ENCODE data around the gene YJEFN3. TPM values are rescaled to one million over a fixed set of nuclear protein-coding genes. Genes with fewer than 3 reads are reported as not detected.

YJEFN3 gene
- total RNA-seq, 1 experiment from 2014 or later, result 16.6 TPM

GRCh38 chr19:19544954-19545591 is 16.4 kb downstream of the YJEFN3 start:
- no peak overlapping the region for H3K4ac ChIP-seq (ENCODE audit: low read depth, low read length)
- H3K9ac ChIP-seq (ENCODE audit: extremely low read depth, insufficient read length, low read length), result no peak overlapping the region
- Mint-ChIP-seq H3K9me3 (no peaks in the 10 kb centered on the region), H3K36me3 (ENCODE audit: insufficient read depth in 1 of 3, low read depth in 3 of 3) (peaks cover 2 to 4% (median 2%) of the 10 kb centered on the region in 3 experiments; a peak in 4 of 7 replicates), H3K4me3 (no peak overlapping the region), H3K27me3 (ENCODE audit: low read depth) (peaks cover 10% of the 10 kb centered on the region), H3K27ac (no peak overlapping the region), H3K4me1 (peaks cover 2 to 15% of the 10 kb centered on the region in 2 experiments; a peak in 2 of 4 replicates)
- TF ChIP-seq CTCF (conservative IDR thresholded peaks at IDR 0.05), result no peak
- no peaks in the 10 kb centered on the region for H3K79me1 ChIP-seq (ENCODE audit: insufficient read depth, low read depth, low read length, poor library complexity, severe bottlenecking)
- peaks cover 5% of the 10 kb centered on the region for H3K23me2 ChIP-seq (ENCODE audit: insufficient read length, low read depth, low read length, poor library complexity, severe bottlenecking)
- H2BK12ac ChIP-seq (ENCODE audit: insufficient read length, low read depth, low read length), result no peak overlapping the region
- no CpG with 5 or more reads among the region's 53 CpGs for WGBS (ENCODE audit: extremely low coverage, insufficient read length, low lambda C conversion rate)
- no peaks in the 10 kb centered on the region for H3K79me2 ChIP-seq (ENCODE audit: insufficient read depth, low read length)
- no peak overlapping the region for H3K23ac ChIP-seq (ENCODE audit: insufficient read length, low read depth, low read length)
- no peak overlapping the region for H3K56ac ChIP-seq (ENCODE audit: insufficient read length, low read depth, low read length)
- H3T11ph ChIP-seq (ENCODE audit: low read length), result no peak overlapping the region
- no peak overlapping the region for H3K18ac ChIP-seq (ENCODE audit: insufficient read length, low read depth, low read length)
- H2AFZ ChIP-seq (ENCODE audit: low read length), result no peak overlapping the region
- H3K9me3 ChIP-seq (ENCODE audit: control insufficient read depth, low read depth, low read length), result no peaks in the 10 kb centered on the region
- no peak overlapping the region for H3K14ac ChIP-seq (ENCODE audit: insufficient read depth, low read length)
- H2BK5ac ChIP-seq (ENCODE audit: insufficient read length, low read length), result no peak overlapping the region
- H3K4me1 ChIP-seq (ENCODE audit: insufficient read depth, low read length), result no peaks in the 10 kb centered on the region
- H2BK20ac ChIP-seq (ENCODE audit: low read depth, low read length, poor library complexity, severe bottlenecking), result no peak overlapping the region
- no peak overlapping the region for H3K27ac ChIP-seq (ENCODE audit: insufficient read length, low read depth, low read length)
- no peaks in the 10 kb centered on the region for H3K27me3 ChIP-seq (ENCODE audit: insufficient read depth, low read length)
- no peak overlapping the region for H3K4me2 ChIP-seq (ENCODE audit: insufficient read depth, insufficient read length, low read length)
- no peak overlapping the region for H4K5ac ChIP-seq (ENCODE audit: insufficient read length, low read depth, low read length)
- H4K8ac ChIP-seq (replicated peaks; ENCODE audit: insufficient read length, low read depth, low read length), result no peak overlapping the region
- H2BK15ac ChIP-seq (ENCODE audit: low read depth, low read length), result no peak overlapping the region
- no peak overlapping the region for H2AK5ac ChIP-seq (ENCODE audit: insufficient read length, low read length)
- no peak for DNase-seq
- no peak overlapping the region for H2BK120ac ChIP-seq (ENCODE audit: low read depth, low read length, poor library complexity, severe bottlenecking)
- H4K91ac ChIP-seq (ENCODE audit: insufficient read length, low read depth, low read length), result no peak overlapping the region
- H4K20me1 ChIP-seq (ENCODE audit: control insufficient read depth, insufficient read depth, insufficient read length), result no peaks in the 10 kb centered on the region

Measured in H9 (cell line).